Measurements from ENCODE around the gene PKLR. TPM values are rescaled to one million over a fixed set of nuclear protein-coding genes. Genes with fewer than 3 reads are reported as not detected.

The PKLR gene
- total RNA-seq, 1 experiment from 2014 or later, result not detected

DNA sequence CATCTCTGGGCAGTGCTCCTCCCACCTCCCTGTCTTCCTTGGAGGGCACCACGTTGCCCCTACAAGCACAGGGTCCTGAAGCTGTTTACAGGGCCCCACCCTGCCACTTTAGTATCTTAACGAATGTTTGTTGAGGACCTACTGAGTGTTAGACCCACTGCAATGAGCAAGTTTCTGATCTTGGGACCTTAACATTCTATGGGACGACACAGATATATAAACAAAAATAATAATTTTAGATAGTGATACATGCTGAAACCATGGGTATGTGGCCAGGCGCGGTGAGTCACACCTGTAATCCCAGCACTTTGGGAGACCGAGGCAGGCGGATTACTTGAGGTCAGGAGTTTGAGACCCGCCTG, 56.1 kb downstream of the PKLR start:
- Mint-ChIP-seq H3K36me3 (ENCODE audit: insufficient read depth, unreplicated experiment) (peaks cover 17% of the 10 kb centered on the region), H3K9me3 (ENCODE audit: unreplicated experiment) (no peaks in the 10 kb centered on the region), H3K27me3 (ENCODE audit: insufficient read depth, unreplicated experiment) (peaks cover 3% of the 10 kb centered on the region), H3K27ac (ENCODE audit: unreplicated experiment) (peak overlapping the region; percentile 71), H3K4me3 (ENCODE audit: unreplicated experiment) (peak overlapping the region; percentile 70), H3K4me1 (ENCODE audit: low read depth, unreplicated experiment) (peaks cover 24% of the 10 kb centered on the region)
- BruUV-seq (replicated peaks), result TSS peak; percentile 87
- H3K27me3 ChIP-seq (replicated peaks; ENCODE audit: control insufficient read depth, insufficient read depth, low read length), result no peaks in the 10 kb centered on the region
- TF ChIP-seq, protein P1, sequence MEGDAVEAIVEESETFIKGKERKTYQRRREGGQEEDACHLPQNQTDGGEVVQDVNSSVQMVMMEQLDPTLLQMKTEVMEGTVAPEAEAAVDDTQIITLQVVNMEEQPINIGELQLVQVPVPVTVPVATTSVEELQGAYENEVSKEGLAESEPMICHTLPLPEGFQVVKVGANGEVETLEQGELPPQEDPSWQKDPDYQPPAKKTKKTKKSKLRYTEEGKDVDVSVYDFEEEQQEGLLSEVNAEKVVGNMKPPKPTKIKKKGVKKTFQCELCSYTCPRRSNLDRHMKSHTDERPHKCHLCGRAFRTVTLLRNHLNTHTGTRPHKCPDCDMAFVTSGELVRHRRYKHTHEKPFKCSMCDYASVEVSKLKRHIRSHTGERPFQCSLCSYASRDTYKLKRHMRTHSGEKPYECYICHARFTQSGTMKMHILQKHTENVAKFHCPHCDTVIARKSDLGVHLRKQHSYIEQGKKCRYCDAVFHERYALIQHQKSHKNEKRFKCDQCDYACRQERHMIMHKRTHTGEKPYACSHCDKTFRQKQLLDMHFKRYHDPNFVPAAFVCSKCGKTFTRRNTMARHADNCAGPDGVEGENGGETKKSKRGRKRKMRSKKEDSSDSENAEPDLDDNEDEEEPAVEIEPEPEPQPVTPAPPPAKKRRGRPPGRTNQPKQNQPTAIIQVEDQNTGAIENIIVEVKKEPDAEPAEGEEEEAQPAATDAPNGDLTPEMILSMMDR (IDR thresholded peaks at IDR 0.05; ENCODE audit: insufficient read depth in 1 of 2, low read depth in 1 of 2, low read length in 1 of 2, severe bottlenecking in 1 of 2, unreplicated experiment in 1 of 2), result no peak
- ChIA-PET POLR2A (interaction anchor here (0.6 to 1.5 kb wide), 3 partner anchors 17 to 28 kb away, joined by 3 to 10 read pairs (median 4); partner anchors contain the start of genes CLK2 and SCAMP3), CTCF (interaction anchor here (1.9 to 2.3 kb wide), 4 partner anchors 28 to 72 kb away, joined by 6 to 10 read pairs (median 8); partner anchors contain the start of genes CLK2 and KRTCAP2)
- DNase-seq, result no peak
- H3K9me3 ChIP-seq, result no peaks in the 10 kb centered on the region
- H3K4me3 ChIP-seq (ENCODE audit: low read depth, low read length), result peak overlapping the region; percentile 70
- intact Hi-C loops (cut with micrococcal nuclease; ENCODE audit: unreplicated experiment), result loop anchor here (1.0 kb wide), 1 partner anchor 28 kb away; the partner anchor contains the start of gene CLK2
- H3K4me1 ChIP-seq, result peaks cover 6% of the 10 kb centered on the region; the same call in 1 of the 2 replicates
- no peaks in the 10 kb centered on the region for H3K36me3 ChIP-seq (ENCODE audit: control insufficient read depth, insufficient read depth, low read length)

DNA sequence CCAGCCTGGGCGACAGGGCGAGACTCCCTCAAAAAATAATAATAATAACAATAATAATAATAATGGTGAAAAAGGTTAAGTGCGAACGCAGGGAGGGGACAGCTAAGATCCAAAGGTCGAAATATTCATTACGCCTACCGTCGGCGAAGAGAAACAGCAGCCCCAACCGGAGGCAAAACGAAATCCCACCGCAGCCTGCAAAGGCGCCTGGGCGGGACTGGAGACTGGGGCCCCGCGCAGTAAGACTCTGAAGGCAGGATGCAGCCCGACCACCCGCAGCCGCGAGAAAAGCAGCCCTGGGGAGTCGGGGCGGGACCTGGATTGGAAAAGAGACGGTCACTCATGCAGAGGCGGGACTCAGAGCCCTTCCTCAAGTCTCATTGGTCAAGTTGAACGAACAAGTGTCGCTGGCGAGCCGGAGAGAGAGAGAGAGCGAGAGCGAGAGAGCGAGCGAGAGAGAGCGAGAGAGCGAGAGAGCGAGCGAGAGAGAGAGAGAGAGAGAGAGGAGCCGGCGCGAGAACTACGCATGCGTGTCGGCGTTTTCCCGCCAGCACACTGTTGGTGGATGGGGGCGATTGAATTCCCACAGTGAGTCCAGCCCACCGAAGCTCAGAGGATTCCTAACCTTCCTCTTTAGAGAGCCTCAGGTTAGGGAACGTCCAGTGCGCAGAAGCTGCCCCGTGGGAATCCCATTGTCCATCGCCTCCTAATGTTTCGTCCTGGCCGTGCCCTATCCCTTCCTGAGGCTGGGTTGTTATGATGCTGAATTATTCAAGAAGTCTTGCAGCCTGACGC, 56.7 kb downstream of the PKLR start:
- Mint-ChIP-seq H3K27me3 (ENCODE audit: insufficient read depth, unreplicated experiment) (peaks cover 3% of the 10 kb centered on the region), H3K4me1 (ENCODE audit: low read depth, unreplicated experiment) (peaks cover 24% of the 10 kb centered on the region), H3K36me3 (ENCODE audit: insufficient read depth, unreplicated experiment) (peaks cover 17% of the 10 kb centered on the region), H3K4me3 (ENCODE audit: unreplicated experiment) (peak overlapping the region; percentile 70), H3K9me3 (ENCODE audit: unreplicated experiment) (no peaks in the 10 kb centered on the region), H3K27ac (ENCODE audit: unreplicated experiment) (peak overlapping the region; percentile 71)
- TF ChIP-seq, protein P1 (IDR thresholded peaks at IDR 0.05; ENCODE audit: insufficient read depth in 1 of 2, low read depth in 1 of 2, low read length in 1 of 2, severe bottlenecking in 1 of 2, unreplicated experiment in 1 of 2), result no peak
- no peaks in the 10 kb centered on the region for H3K27me3 ChIP-seq (replicated peaks; ENCODE audit: control insufficient read depth, insufficient read depth, low read length)
- POLR2A ChIA-PET, result interaction anchor here (0.6 to 1.5 kb wide), 5 partner anchors 17 to 38 kb away, joined by 3 to 10 read pairs (median 4); partner anchors contain the start of genes CLK2 and SCAMP3
- H3K36me3 ChIP-seq (ENCODE audit: control insufficient read depth, insufficient read depth, low read length), result no peaks in the 10 kb centered on the region
- CTCF ChIA-PET, result interaction anchor here (1.9 to 2.3 kb wide), 4 partner anchors 29 to 72 kb away, joined by 6 to 10 read pairs (median 8); partner anchors contain the start of genes CLK2 and KRTCAP2
- intact Hi-C loops (cut with micrococcal nuclease; ENCODE audit: unreplicated experiment), result loop anchor here (1.0 to 5.0 kb wide), 4 partner anchors 17 to 52 kb away; partner anchors contain the start of genes CLK2 and THBS3
- no TSS peak for BruUV-seq (replicated peaks)
- H3K4me3 ChIP-seq (ENCODE audit: low read depth, low read length), result peak overlapping the region; percentile 70
- DNase-seq, result peak; percentile 98 to 99
- peaks cover 6% of the 10 kb centered on the region; the same call in 1 of the 2 replicates for H3K4me1 ChIP-seq
- no peaks in the 10 kb centered on the region for H3K9me3 ChIP-seq

DNA sequence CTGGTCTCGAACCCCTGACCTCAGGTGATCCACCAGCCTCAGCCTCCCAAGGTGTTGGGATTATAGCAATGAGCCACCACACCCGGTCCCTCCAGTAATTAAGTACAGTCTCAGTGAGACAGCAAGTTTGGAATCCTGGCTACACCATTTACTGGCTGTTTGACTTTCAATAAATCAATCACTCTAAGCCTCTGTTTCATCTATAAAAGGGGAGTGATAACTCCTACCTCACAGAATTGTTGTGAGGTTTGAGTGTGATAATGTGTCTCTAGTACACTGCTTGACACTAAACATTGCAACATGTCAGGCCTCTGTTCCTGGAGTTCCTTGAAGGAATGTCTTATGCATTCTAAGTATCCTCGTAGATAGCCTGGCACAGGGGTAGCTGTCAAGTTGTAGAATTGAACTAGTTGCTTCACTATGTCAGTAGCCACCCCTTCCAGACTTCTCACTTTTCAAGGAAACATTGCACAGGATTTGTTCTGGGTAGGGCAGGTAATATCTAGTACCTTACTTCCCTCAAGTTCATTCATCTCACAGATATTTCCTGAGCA, 58.4 kb downstream of the PKLR start:
- intact Hi-C loops (cut with micrococcal nuclease; ENCODE audit: unreplicated experiment), result loop anchor here (5.0 kb wide), 1 partner anchor 51 kb away; no protein-coding TSS in a partner anchor
- no peaks in the 10 kb centered on the region for H3K9me3 Mint-ChIP-seq (ENCODE audit: unreplicated experiment)
- BruUV-seq (replicated peaks), result no TSS peak
- CTCF ChIA-PET, result no interaction called here
- Histone ChIP-seq H3K4me1 (peaks cover 6% of the 10 kb centered on the region; the same call in 1 of the 2 replicates), H3K27me3 (replicated peaks; ENCODE audit: control insufficient read depth, insufficient read depth, low read length) (no peaks in the 10 kb centered on the region), H3K36me3 (ENCODE audit: control insufficient read depth, insufficient read depth, low read length) (no peaks in the 10 kb centered on the region), H3K4me3 (ENCODE audit: low read depth, low read length) (peak overlapping the region; percentile 70), H3K9me3 (no peaks in the 10 kb centered on the region)
- peak overlapping the region; percentile 70 for H3K4me3 Mint-ChIP-seq (ENCODE audit: unreplicated experiment)
- peaks cover 17% of the 10 kb centered on the region for H3K36me3 Mint-ChIP-seq (ENCODE audit: insufficient read depth, unreplicated experiment)
- TF ChIP-seq, protein P1 (IDR thresholded peaks at IDR 0.05; ENCODE audit: insufficient read depth in 1 of 2, low read depth in 1 of 2, low read length in 1 of 2, severe bottlenecking in 1 of 2, unreplicated experiment in 1 of 2), result no peak
- POLR2A ChIA-PET, result no interaction called here
- H3K27ac Mint-ChIP-seq (ENCODE audit: unreplicated experiment), result peak overlapping the region; percentile 31
- DNase-seq, result peak in 1 of 2 experiments; percentile 23
- peaks cover 24% of the 10 kb centered on the region for H3K4me1 Mint-ChIP-seq (ENCODE audit: low read depth, unreplicated experiment)
- peaks cover 3% of the 10 kb centered on the region for H3K27me3 Mint-ChIP-seq (ENCODE audit: insufficient read depth, unreplicated experiment)

Data from Caco-2 (cell line).